SU-DHL-6 (cell line): ENCODE measurements around the gene TRAK1.

ENCODE experiments used
- H2AFZ ChIP-seq: fragments of 200-600 bp; sonication (generic); 2 replicates; pipeline ENCODE4 v1.6.1; 2014; ENCODE audit warnings: low read depth, mild to moderate bottlenecking, moderate library complexity, mixed read lengths, antibody characterized with exemption, low read length; ENCODE audit not compliant: severe bottlenecking
- H3F3A ChIP-seq: fragments of 200-600 bp; shearing (Covaris generic); 2 replicates; pipeline ENCODE4 v1.6.0; 2016; ENCODE audit warnings: antibody characterized with exemption, mild to moderate bottlenecking; ENCODE audit not compliant: insufficient read depth
- H3K27ac ChIP-seq: fragments of 200-600 bp; sonication (generic); 2 replicates; pipeline ENCODE4 v1.5.1; 2016; ENCODE audit warnings: low read depth, mild to moderate bottlenecking, low read length, moderate library complexity, mixed read lengths
- H3K27me3 ChIP-seq: fragments of 200-600 bp; sonication (generic), shearing (Covaris generic); 2 replicates; pipeline ENCODE4 v1.6.0; 2014; ENCODE audit warnings: mild to moderate bottlenecking, low read length
- H3K36me3 ChIP-seq: fragments of 200-600 bp; sonication (generic); 2 replicates; pipeline ENCODE4 v1.6.1; 2014; ENCODE audit warnings: mild to moderate bottlenecking, low read length, mixed read lengths
- H3K4me2 ChIP-seq: fragments of 300-600, 200-600 bp; shearing (Covaris generic), sonication (generic); 2 replicates; pipeline ENCODE4 v1.6.0; 2014; ENCODE audit warnings: low read length, low read depth, mild to moderate bottlenecking; ENCODE audit not compliant: poor library complexity, severe bottlenecking
- H3K4me3 ChIP-seq: fragments of 200-600 bp; sonication (generic); 2 replicates; pipeline ENCODE4 v1.5.1; 2014; ENCODE audit warnings: antibody characterized with exemption, low read length, mild to moderate bottlenecking, mixed read lengths; ENCODE audit not compliant: insufficient read depth, poor library complexity, severe bottlenecking
- H3K79me2 ChIP-seq: fragments of 200-600 bp; sonication (generic); 2 replicates; pipeline ENCODE4 v1.6.1; 2014; ENCODE audit warnings: mild to moderate bottlenecking, low read length, moderate library complexity; ENCODE audit not compliant: insufficient read depth
- H3K9ac ChIP-seq: fragments of 200-600 bp; sonication (generic); 2 replicates; pipeline ENCODE4 v1.7.0; 2014; ENCODE audit warnings: mild to moderate bottlenecking, low read length
- H3K9me2 ChIP-seq: fragments of 200-600 bp; sonication (generic); replicated peaks from 2 replicates; pipeline ENCODE4 v1.6.1; 2014; ENCODE audit warnings: low read length; ENCODE audit not compliant: insufficient read depth
- H3K9me3 ChIP-seq: fragments of 200-600 bp; sonication (generic); 2 replicates; pipeline ENCODE4 v1.6.1; 2014; ENCODE audit warnings: low read length, mixed read lengths; ENCODE audit not compliant: insufficient read depth
- H4K20me1 ChIP-seq: fragments of 200-600 bp; sonication (generic); 2 replicates; pipeline ENCODE4 v1.6.1; 2014; ENCODE audit warnings: low read depth, mild to moderate bottlenecking, antibody characterized with exemption, low read length, moderate library complexity, mixed read lengths
- CTCF ChIP-seq: fragments of 200-600 bp; sonication (generic); IDR thresholded peaks from one replicate; pipeline ENCODE4 v1.5.1; 2017; ENCODE audit warnings: antibody characterized with exemption, mild to moderate bottlenecking, low read length, moderate library complexity; ENCODE audit not compliant: insufficient read depth, poor library complexity, severe bottlenecking
- EZH2phosphoT487 ChIP-seq: fragments of 200-600 bp; sonication (generic), shearing (Covaris generic); conservative IDR thresholded peaks from 2 replicates; pipeline ENCODE4 v1.6.1; 2018; ENCODE audit warnings: mild to moderate bottlenecking, antibody characterized with exemption, low read length, moderate library complexity, mixed read lengths

Gene TRAK1

GRCh38 chr3:42063888-42064287, 27.3 kb upstream of the TRAK1 start:
- no peak overlapping the region for H2AFZ ChIP-seq
- H3K9me2 ChIP-seq, result no peaks in the 10 kb centered on the region
- no peak overlapping the region for H3K9ac ChIP-seq
- peaks cover 97% of the 10 kb centered on the region for H3K79me2 ChIP-seq
- H3K36me3 ChIP-seq, result no peaks in the 10 kb centered on the region
- no peaks in the 10 kb centered on the region for H4K20me1 ChIP-seq
- H3K4me2 ChIP-seq, result no peak overlapping the region
- no peak overlapping the region for H3K27ac ChIP-seq
- H3K9me3 ChIP-seq, result no peaks in the 10 kb centered on the region
- no peak overlapping the region for H3K4me3 ChIP-seq
- peaks cover 30% of the 10 kb centered on the region for H3F3A ChIP-seq
- TF ChIP-seq CTCF (no peak), EZH2phosphoT487 (no peak)
- no peaks in the 10 kb centered on the region for H3K27me3 ChIP-seq

- no peaks in the 10 kb centered on the region for H3K27me3 ChIP-seq
- H3K27ac ChIP-seq, result peak overlapping the region; percentile 84
- H3K9ac ChIP-seq, result peak overlapping the region; percentile 29
- H3K4me3 ChIP-seq, result peak overlapping the region; percentile 31
- H3K9me3 ChIP-seq, result no peaks in the 10 kb centered on the region
- H3F3A ChIP-seq, result peaks cover 33% of the 10 kb centered on the region
- no peaks in the 10 kb centered on the region for H3K9me2 ChIP-seq
- no peaks in the 10 kb centered on the region for H3K36me3 ChIP-seq
- peak overlapping the region; percentile 66 for H3K4me2 ChIP-seq
- TF ChIP-seq CTCF (no peak), EZH2phosphoT487 (no peak)
- peaks cover 97% of the 10 kb centered on the region for H3K79me2 ChIP-seq
- no peak overlapping the region for H2AFZ ChIP-seq
- H4K20me1 ChIP-seq, result no peaks in the 10 kb centered on the region
Observed at GRCh38 chr3:42066516-42067181, 24.5 kb upstream of the TRAK1 start.

- no peak for TF ChIP-seq CTCF
- no peak for TF ChIP-seq EZH2phosphoT487
- no peak overlapping the region for H2AFZ ChIP-seq
- peaks cover 38% of the 10 kb centered on the region for H3F3A ChIP-seq
- no peaks in the 10 kb centered on the region for H3K9me3 ChIP-seq
- H3K27me3 ChIP-seq, result no peaks in the 10 kb centered on the region
- no peaks in the 10 kb centered on the region for H3K36me3 ChIP-seq
- no peaks in the 10 kb centered on the region for H3K9me2 ChIP-seq
- H3K27ac ChIP-seq, result peak overlapping the region; percentile 84
- H3K9ac ChIP-seq, result peak overlapping the region; percentile 29
- peak overlapping the region; percentile 66 for H3K4me2 ChIP-seq
- H3K4me3 ChIP-seq, result peak overlapping the region; percentile 31
- H4K20me1 ChIP-seq, result no peaks in the 10 kb centered on the region
- peaks cover 97% of the 10 kb centered on the region for H3K79me2 ChIP-seq
Observed at GRCh38 chr3:42067326-42067725, 23.8 kb upstream of the TRAK1 start.
